ENCODE data around the gene ADAMTS3. TPM values are rescaled to one million over a fixed set of nuclear protein-coding genes. Genes with fewer than 3 reads are reported as not detected.

The ADAMTS3 gene
- total and polyA plus RNA-seq, 8 donors: 0.13 to 6.8 (median 0.24) TPM; not detected in 2

DNA sequence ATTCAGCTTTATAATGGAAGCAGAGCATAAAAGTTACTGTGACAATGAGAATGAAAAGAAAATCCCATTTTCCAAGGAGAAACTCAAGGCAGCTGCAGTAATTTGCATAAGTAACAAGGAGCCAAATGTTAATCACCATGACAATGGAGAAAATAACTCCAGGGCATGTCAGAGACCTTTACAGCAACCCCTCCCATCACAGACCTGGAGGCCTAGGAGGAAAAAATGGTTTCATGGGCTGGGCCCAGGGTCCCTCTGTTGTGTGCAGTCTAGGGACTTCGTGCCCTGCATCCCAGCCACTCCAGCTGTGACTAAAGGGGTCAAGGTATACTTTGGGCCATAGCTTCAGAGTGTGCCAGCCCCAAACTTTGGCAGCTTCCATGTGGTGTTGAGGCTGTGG is 313.8 kb downstream of the ADAMTS3 start:
- H3K4me3 ChIP-seq: no peak overlapping the region
- no peak overlapping the region for H3K27ac ChIP-seq
- peaks cover 0 to 9% (median 3%) of the 10 kb centered on the region in 4 donors for H3K9me3 ChIP-seq
- intact Hi-C loops (cut with DNase I; ENCODE audit: low total_unique reads): no loop called here
- TF ChIP-seq POLR2A (IDR thresholded peaks at IDR 0.05) (no peak), CTCF (IDR thresholded peaks at IDR 0.05) (no peak), EP300 (IDR thresholded peaks at IDR 0.05) (no peak), POLR2AphosphoS5 (IDR thresholded peaks at IDR 0.05) (no peak)
- no peaks in the 10 kb centered on the region for H3K4me1 ChIP-seq
- WGBS, 5 donors: 61 to 91% (median 71%) methylated on average over 1 of the region's 1 CpG
- H3K27me3 ChIP-seq: no peaks in the 10 kb centered on the region
- no peak for DNase-seq
- no peaks in the 10 kb centered on the region for H3K36me3 ChIP-seq

DNA sequence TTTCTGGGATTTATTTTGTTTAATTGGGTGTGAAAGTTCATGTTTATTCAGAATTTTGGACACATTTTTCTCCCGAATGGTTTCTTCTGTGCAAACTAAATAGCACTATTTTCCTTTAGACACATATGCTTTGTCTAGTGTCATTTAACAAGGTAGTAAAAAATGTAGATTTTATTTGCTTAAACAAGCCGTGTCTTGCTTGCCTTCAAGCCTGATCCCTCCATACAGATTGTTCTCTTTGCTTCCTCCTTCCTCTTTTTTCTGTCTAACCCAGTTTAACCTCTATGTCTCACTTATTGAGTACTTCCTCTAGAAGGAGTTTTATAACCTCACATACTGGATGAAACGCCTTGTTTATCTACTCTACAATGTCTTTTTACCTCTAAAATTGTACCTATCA is 325.4 kb downstream of the ADAMTS3 start:
- H3K36me3 ChIP-seq: no peaks in the 10 kb centered on the region
- TF ChIP-seq POLR2AphosphoS5 (IDR thresholded peaks at IDR 0.05) (no peak), POLR2A (IDR thresholded peaks at IDR 0.05) (no peak), EP300 (IDR thresholded peaks at IDR 0.05) (no peak)
- H3K27me3 ChIP-seq: no peaks in the 10 kb centered on the region
- H3K27ac ChIP-seq: no peak overlapping the region
- no peak overlapping the region for H3K4me3 ChIP-seq
- H3K9me3 ChIP-seq: no peaks in the 10 kb centered on the region
- DNase-seq: peak in 1 of 2 donors; percentile 3
- WGBS, 5 donors: 18 to 28% (median 24%) methylated on average over 3 of the region's 3 CpGs
- no peaks in the 10 kb centered on the region for H3K4me1 ChIP-seq
- intact Hi-C loops (cut with DNase I; ENCODE audit: low total_unique reads): no loop called here

DNA sequence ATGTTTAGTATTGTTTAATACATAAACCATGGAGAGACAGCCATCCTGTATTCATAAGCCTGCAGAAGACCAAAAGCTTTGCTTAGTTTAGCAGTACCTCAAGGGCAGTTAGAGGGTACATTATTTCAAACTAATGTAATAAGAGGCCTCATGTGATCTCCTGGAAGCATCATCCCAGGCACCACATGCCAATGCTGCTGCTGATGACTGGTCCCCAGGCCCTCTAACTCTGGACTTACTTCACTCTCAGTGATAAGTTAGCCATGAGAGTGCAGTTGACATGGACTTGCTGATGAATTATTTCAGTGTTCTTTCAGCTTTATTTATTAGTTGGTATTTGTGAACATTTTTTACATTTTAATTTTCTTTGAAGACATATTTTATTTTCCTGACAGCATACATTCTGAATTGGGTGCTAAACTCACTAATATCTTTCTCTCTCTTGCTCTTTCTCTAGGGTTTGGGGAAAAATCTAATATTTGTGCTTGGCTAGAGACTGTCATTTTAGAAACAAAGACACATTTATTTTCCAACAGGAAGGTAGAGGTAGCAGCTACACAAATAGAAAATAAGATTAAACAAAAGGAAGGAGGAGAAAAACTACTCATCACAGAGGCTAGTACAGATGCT is 329.4 kb downstream of the ADAMTS3 start:
- no peak for DNase-seq
- intact Hi-C loops (cut with DNase I; ENCODE audit: low total_unique reads): no loop called here
- Histone ChIP-seq H3K9me3 (peaks cover 0 to 7% (median 3%) of the 10 kb centered on the region in 4 donors), H3K27ac (no peak overlapping the region), H3K36me3 (no peaks in the 10 kb centered on the region), H3K4me1 (no peaks in the 10 kb centered on the region), H3K4me3 (no peak overlapping the region), H3K27me3 (no peaks in the 10 kb centered on the region)
- TF ChIP-seq EP300 (IDR thresholded peaks at IDR 0.05): no peak
- no peak for TF ChIP-seq POLR2A (IDR thresholded peaks at IDR 0.05)
- TF ChIP-seq POLR2AphosphoS5 (IDR thresholded peaks at IDR 0.05): no peak
- no peak for TF ChIP-seq CTCF (IDR thresholded peaks at IDR 0.05)

All from stomach (tissue), 9 donors.